MM.1S (cell line): ENCODE data around the gene PIMREG.

Source experiments
- DNase-seq: peaks from one replicate; pipeline ENCODE4 v3.0.0-alpha.2; 2015
- H2AFZ ChIP-seq: fragments of 300-600 bp; sonication (generic); 2 replicates; pipeline ENCODE4 v1.6.0; 2016; ENCODE audit warnings: antibody characterized with exemption, low read length
- H3F3A ChIP-seq: fragments of 300-600 bp; sonication (generic); 2 replicates; pipeline ENCODE4 v1.6.1; 2016; ENCODE audit warnings: mild to moderate bottlenecking, antibody characterized with exemption, low read length, moderate library complexity, mixed read lengths; ENCODE audit not compliant: insufficient read depth
- H3K27ac ChIP-seq: fragments of 300-600 bp; sonication (generic); 2 replicates; pipeline ENCODE4 v1.5.1; 2016; ENCODE audit warnings: mild to moderate bottlenecking, low read length
- H3K27me3 ChIP-seq: fragments of 300-600 bp; sonication (generic); replicated peaks from 2 replicates; pipeline ENCODE4 v1.6.0; 2016; ENCODE audit warnings: low read length; ENCODE audit not compliant: insufficient read depth
- H3K36me3 ChIP-seq: fragments of 300-600 bp; sonication (generic); replicated peaks from 2 replicates; pipeline ENCODE4 v1.6.1; 2016; ENCODE audit warnings: mild to moderate bottlenecking, low read length, mixed read lengths; ENCODE audit not compliant: insufficient read depth
- H3K4me1 ChIP-seq: fragments of 300-600 bp; sonication (generic); 2 replicates; pipeline ENCODE4 v1.6.1; 2016; ENCODE audit warnings: low read length, mixed read lengths
- H3K4me2 ChIP-seq: fragments of 300-600 bp; sonication (generic); 2 replicates; pipeline ENCODE4 v1.6.0; 2016; ENCODE audit warnings: low read depth, low read length
- H3K4me3 ChIP-seq: fragments of 300-600 bp; sonication (generic); 2 replicates; pipeline ENCODE4 v1.5.1; 2016; ENCODE audit warnings: low read length, mixed read lengths
- H3K79me2 ChIP-seq: fragments of 300-600 bp; sonication (generic); 2 replicates; pipeline ENCODE4 v1.6.1; 2016; ENCODE audit warnings: mixed run types, low read length, mixed read lengths
- H3K9ac ChIP-seq: fragments of 300-600 bp; sonication (generic); 2 replicates; pipeline ENCODE4 v1.6.1; 2016; ENCODE audit warnings: low read length, mixed read lengths
- H3K9me2 ChIP-seq: fragments of 300-600 bp; sonication (generic); replicated peaks from 2 replicates; pipeline ENCODE4 v1.6.1; 2016; ENCODE audit warnings: mild to moderate bottlenecking, low read length, mixed read lengths; ENCODE audit not compliant: insufficient read depth
- H3K9me3 ChIP-seq: fragments of 300-600 bp; sonication (generic); replicated peaks from 2 replicates; pipeline ENCODE4 v1.6.1; 2016; ENCODE audit warnings: mild to moderate bottlenecking, low read length, mixed read lengths; ENCODE audit not compliant: insufficient read depth
- H4K20me1 ChIP-seq: fragments of 300-600 bp; sonication (generic); 2 replicates; pipeline ENCODE4 v1.6.1; 2016; ENCODE audit warnings: mild to moderate bottlenecking, low read length, moderate library complexity, mixed read lengths; ENCODE audit not compliant: insufficient read depth
- CTCF ChIP-seq: fragments of 300-600 bp; sonication (generic); IDR thresholded peaks from 2 replicates; pipeline ENCODE4 v1.5.1; 2016; ENCODE audit warnings: antibody characterized with exemption, low read length, mixed read lengths
- EZH2 ChIP-seq: fragments of 300-600 bp; sonication (generic); optimal IDR thresholded peaks from 2 replicates; pipeline ENCODE3; 2017; ENCODE audit warnings: low read depth, mild to moderate bottlenecking, antibody characterized with exemption, low read length, mixed read lengths
- EZH2phosphoT487 ChIP-seq: fragments of 300-600 bp; sonication (generic); IDR thresholded peaks from 2 replicates; pipeline ENCODE4 v1.6.1; 2018; ENCODE audit warnings: antibody characterized with exemption, low read length

The PIMREG gene

GRCh38 chr17:6472517-6472916, 28.3 kb downstream of the PIMREG start:
- Histone ChIP-seq H3K27ac (no peak overlapping the region), H2AFZ (no peak overlapping the region), H4K20me1 (no peaks in the 10 kb centered on the region), H3K36me3 (no peaks in the 10 kb centered on the region), H3K4me2 (no peak overlapping the region), H3K79me2 (no peaks in the 10 kb centered on the region), H3K9me2 (no peaks in the 10 kb centered on the region), H3F3A (no peaks in the 10 kb centered on the region), H3K9ac (no peak overlapping the region), H3K4me3 (no peak overlapping the region), H3K4me1 (no peaks in the 10 kb centered on the region), H3K9me3 (no peaks in the 10 kb centered on the region), H3K27me3 (peaks cover 36% of the 10 kb centered on the region)
- TF ChIP-seq EZH2 (no peak), CTCF (no peak), EZH2phosphoT487 (no peak)
- DNase-seq, result no peak

GRCh38 chr17:6473128-6473767, 29.0 kb downstream of the PIMREG start:
- no peaks in the 10 kb centered on the region for H3F3A ChIP-seq
- DNase-seq, result peak; percentile 53
- no peaks in the 10 kb centered on the region for H4K20me1 ChIP-seq
- no peak overlapping the region for H3K27ac ChIP-seq
- H3K9ac ChIP-seq, result no peak overlapping the region
- H3K36me3 ChIP-seq, result no peaks in the 10 kb centered on the region
- peak; percentile 97 for TF ChIP-seq CTCF
- TF ChIP-seq EZH2phosphoT487, result no peak
- H3K9me3 ChIP-seq, result no peaks in the 10 kb centered on the region
- H3K4me3 ChIP-seq, result no peak overlapping the region
- H2AFZ ChIP-seq, result no peak overlapping the region
- no peaks in the 10 kb centered on the region for H3K79me2 ChIP-seq
- H3K4me1 ChIP-seq, result no peaks in the 10 kb centered on the region
- peaks cover 29% of the 10 kb centered on the region for H3K27me3 ChIP-seq
- H3K4me2 ChIP-seq, result no peak overlapping the region
- H3K9me2 ChIP-seq, result no peaks in the 10 kb centered on the region

GRCh38 chr17:6474376-6474775, 30.1 kb downstream of the PIMREG start:
- Histone ChIP-seq H3K4me1 (no peaks in the 10 kb centered on the region), H3K4me2 (no peak overlapping the region), H4K20me1 (no peaks in the 10 kb centered on the region), H3K79me2 (no peaks in the 10 kb centered on the region), H3K4me3 (no peak overlapping the region), H3K27me3 (peaks cover 20% of the 10 kb centered on the region), H3K36me3 (no peaks in the 10 kb centered on the region), H2AFZ (no peak overlapping the region), H3K9me2 (no peaks in the 10 kb centered on the region), H3K27ac (no peak overlapping the region), H3K9me3 (no peaks in the 10 kb centered on the region), H3K9ac (no peak overlapping the region), H3F3A (no peaks in the 10 kb centered on the region)
- TF ChIP-seq EZH2 (no peak), EZH2phosphoT487 (no peak), CTCF (no peak)
- no peak for DNase-seq
